AG04450 (cell line): ENCODE data around the gene CTNNBL1. TPM values are rescaled to one million over a fixed set of nuclear protein-coding genes. Genes with fewer than 3 reads are reported as not detected.

Experiments used
- CTCF ChIA-PET: fragments of 300-600, 350-600 bp; formaldehyde crosslinking; extraction: SDS; loops from one replicate; lab custom pipeline; 2022; ENCODE audit warnings: antibody characterized with exemption, inconsistent platforms; lab: Charles Lee
- POLR2A ChIA-PET: fragments of 350-600 bp; formaldehyde crosslinking; extraction: SDS; loops from one replicate; lab custom pipeline; 2021; ENCODE audit warnings: antibody characterized with exemption, inconsistent platforms; lab: Yijun Ruan, JAX
- DNase-seq: peaks from one replicate; pipeline ENCODE4 v3.0.0-alpha.2; 2011; ENCODE audit warnings: low read depth, low spot score
- H3K27ac ChIP-seq: one replicate; pipeline ENCODE4 v1.5.1; 2012; ENCODE audit warnings: low read depth, low read length, control low read depth
- H3K27me3 ChIP-seq: one replicate; pipeline ENCODE4 v1.6.0; 2012; ENCODE audit warnings: low read length; ENCODE audit not compliant: control insufficient read depth, insufficient read depth
- H3K4me3 ChIP-seq: 2 replicates; pipeline ENCODE4 v1.5.1; 2011; ENCODE audit warnings: mild to moderate bottlenecking, low read depth, low read length, control low read depth
- H3K9me3 ChIP-seq: 2 replicates; pipeline ENCODE4 v1.5.1; 2012; ENCODE audit warnings: low read length; ENCODE audit not compliant: control insufficient read depth, insufficient read depth
- polyA plus RNA-seq: library from polyadenylated mRNA; depleted of rRNA; stranded (reverse); fragments of >200 nt; gene quantifications from 2 replicates; pipeline ENCODE4 v1.2.3, GENCODE V29; 2011
- TF ChIP-seq, protein P1 (sequence below): IDR thresholded peaks from 2 replicates; pipeline ENCODE4 v1.5.1; 2011; ENCODE audit warnings: low read depth, low read length, control low read depth, inconsistent platforms

Gene CTNNBL1
- polyA plus RNA-seq, 1 experiment, result 27.1 TPM

DNA sequence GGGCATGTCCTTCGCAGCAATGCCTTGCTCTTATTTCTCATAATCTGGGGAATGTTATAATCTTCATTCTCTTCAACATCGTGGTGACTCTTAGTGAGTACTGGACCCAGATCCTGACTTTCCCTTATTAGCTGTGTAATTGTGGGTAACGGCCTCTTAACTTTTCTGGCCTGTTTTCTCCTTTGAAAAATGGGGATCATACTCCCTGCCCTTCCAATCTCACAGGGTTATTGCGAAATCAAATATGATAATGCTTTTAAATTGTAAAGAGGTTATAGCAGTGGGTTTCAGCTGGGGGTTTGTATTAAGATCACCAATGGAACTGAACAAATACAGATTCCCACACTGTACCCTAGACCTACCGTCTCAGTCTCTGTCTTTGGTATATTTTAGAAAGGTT lies 77.1 kb downstream of the CTNNBL1 start:
- H3K4me3 ChIP-seq, result no peak overlapping the region
- no peak for DNase-seq
- POLR2A ChIA-PET, result no interaction called here
- TF ChIP-seq, protein P1, sequence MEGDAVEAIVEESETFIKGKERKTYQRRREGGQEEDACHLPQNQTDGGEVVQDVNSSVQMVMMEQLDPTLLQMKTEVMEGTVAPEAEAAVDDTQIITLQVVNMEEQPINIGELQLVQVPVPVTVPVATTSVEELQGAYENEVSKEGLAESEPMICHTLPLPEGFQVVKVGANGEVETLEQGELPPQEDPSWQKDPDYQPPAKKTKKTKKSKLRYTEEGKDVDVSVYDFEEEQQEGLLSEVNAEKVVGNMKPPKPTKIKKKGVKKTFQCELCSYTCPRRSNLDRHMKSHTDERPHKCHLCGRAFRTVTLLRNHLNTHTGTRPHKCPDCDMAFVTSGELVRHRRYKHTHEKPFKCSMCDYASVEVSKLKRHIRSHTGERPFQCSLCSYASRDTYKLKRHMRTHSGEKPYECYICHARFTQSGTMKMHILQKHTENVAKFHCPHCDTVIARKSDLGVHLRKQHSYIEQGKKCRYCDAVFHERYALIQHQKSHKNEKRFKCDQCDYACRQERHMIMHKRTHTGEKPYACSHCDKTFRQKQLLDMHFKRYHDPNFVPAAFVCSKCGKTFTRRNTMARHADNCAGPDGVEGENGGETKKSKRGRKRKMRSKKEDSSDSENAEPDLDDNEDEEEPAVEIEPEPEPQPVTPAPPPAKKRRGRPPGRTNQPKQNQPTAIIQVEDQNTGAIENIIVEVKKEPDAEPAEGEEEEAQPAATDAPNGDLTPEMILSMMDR, result no peak
- H3K27ac ChIP-seq, result no peak overlapping the region
- CTCF ChIA-PET, result no interaction called here
- no peaks in the 10 kb centered on the region for H3K9me3 ChIP-seq
- H3K27me3 ChIP-seq, result no peaks in the 10 kb centered on the region

DNA sequence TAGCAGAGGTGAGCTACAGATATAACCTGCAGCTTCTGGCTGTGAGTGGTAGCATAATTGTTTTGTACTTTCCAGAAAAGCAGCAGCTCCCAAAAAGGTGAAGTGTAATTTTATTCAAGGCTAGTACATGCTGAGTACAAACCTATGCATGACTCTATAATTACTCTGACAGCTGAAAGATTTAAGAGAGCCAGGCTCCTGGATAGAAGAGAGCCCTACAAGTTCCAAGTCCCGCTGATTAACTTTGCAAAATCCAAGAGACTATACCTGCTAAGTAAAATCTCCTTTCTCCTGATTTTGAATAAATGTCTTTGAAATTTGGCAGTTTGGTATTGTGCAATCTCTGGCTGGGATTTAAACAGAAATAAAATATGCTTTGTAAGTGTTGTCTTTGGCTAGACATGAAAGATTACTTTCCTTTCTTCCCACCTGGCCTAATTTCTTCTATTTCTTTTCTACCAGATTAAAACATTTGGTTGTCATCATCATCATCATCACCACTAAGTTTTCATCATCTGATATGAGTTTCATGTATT lies 79.5 kb downstream of the CTNNBL1 start:
- ChIA-PET CTCF (interaction anchor here (0.6 kb wide), 1 partner anchor 14 kb away, joined by 3 read pairs; no protein-coding TSS in a partner anchor), POLR2A (no interaction called here)
- Histone ChIP-seq H3K27me3 (no peaks in the 10 kb centered on the region), H3K4me3 (no peak overlapping the region), H3K27ac (no peak overlapping the region), H3K9me3 (no peaks in the 10 kb centered on the region)
- TF ChIP-seq, protein P1, result no peak
- DNase-seq, result no peak

DNA sequence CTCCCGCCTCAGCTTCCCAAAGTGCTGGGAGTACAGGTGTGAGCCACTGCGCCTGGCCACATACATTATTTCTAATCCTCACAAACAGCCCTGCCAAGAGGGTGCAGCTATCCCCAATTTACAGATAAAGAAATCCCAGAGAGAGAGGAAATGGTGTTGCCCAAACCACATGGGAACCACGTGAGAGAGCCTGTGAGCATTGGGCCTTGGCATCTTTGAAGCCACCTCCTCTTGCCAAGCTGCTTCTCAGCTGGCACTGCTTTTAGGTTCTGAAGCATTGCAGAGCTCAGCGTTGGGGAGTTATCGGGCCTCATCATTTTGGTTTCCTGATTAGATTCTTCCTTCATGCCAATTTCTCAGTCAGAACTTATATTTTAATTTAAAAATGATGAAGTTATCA lies 80.3 kb downstream of the CTNNBL1 start:
- POLR2A ChIA-PET, result no interaction called here
- Histone ChIP-seq H3K9me3 (no peaks in the 10 kb centered on the region), H3K4me3 (no peak overlapping the region), H3K27me3 (no peaks in the 10 kb centered on the region), H3K27ac (no peak overlapping the region)
- no peak for DNase-seq
- TF ChIP-seq, protein P1, result no peak
- CTCF ChIA-PET, result interaction anchor here (0.6 kb wide), 1 partner anchor 22 kb away, joined by 4 read pairs; no protein-coding TSS in a partner anchor

DNA sequence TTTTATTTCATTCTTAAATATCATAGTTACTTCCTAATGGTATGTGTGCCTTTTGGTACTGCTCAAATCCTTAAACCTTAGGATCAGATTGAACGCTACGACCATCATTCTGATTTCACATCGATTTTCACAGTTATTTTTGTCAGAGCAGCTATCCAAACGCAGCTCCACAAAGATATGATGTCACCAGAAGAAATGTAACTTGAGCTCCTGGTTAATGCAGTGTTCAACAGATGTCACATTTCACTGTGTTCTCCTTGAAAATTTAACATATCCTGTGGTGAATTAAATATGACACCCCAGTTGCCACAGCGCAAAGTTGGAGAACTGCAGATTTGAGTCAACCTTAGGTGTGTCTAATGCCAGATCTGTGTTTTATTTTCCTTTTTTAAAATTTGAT lies 81.4 kb downstream of the CTNNBL1 start:
- H3K9me3 ChIP-seq, result no peaks in the 10 kb centered on the region
- H3K4me3 ChIP-seq, result no peak overlapping the region
- no peak for DNase-seq
- TF ChIP-seq, protein P1, result no peak
- no peak overlapping the region for H3K27ac ChIP-seq
- no peaks in the 10 kb centered on the region for H3K27me3 ChIP-seq
- ChIA-PET POLR2A (no interaction called here), CTCF (no interaction called here)

DNA sequence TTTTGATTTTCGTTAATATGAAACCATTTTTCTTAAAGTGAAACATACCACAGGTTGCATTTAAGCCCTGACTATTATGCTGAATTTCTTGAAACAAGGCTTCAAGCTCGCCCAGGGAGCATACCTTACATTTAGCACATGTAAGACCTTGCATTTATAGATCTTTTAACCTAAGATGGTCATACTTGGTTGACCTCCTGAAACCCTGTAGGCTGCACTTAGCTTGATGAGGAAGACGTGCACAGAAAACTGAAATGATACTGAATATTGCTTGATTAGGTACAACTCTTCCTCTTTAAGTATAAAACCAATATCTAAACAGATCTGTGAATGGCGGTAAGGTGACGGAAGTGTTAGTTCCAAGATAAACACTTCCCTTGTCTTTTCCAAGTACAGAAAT lies 82.2 kb downstream of the CTNNBL1 start:
- DNase-seq, result no peak
- CTCF ChIA-PET, result no interaction called here
- Histone ChIP-seq H3K27me3 (no peaks in the 10 kb centered on the region), H3K27ac (no peak overlapping the region), H3K9me3 (no peaks in the 10 kb centered on the region), H3K4me3 (no peak overlapping the region)
- TF ChIP-seq, protein P1, result no peak
- POLR2A ChIA-PET, result no interaction called here
